Heart right ventricle (tissue), 16 donors: ENCODE results near the gene TMPRSS6. TPM values are rescaled to one million over a fixed set of nuclear protein-coding genes. Genes with fewer than 3 reads are reported as not detected.
A peak's percentile ranks its signal among the peaks of the same experiment; 100 is the strongest.

ENCODE experiments used
- ATAC-seq, 8 donors: fragments of 200-7000 bp; cut with Tn5 transposase; one replicate each; pipeline ENCODE4 v1.9.1; 2020; ENCODE audit warnings: mild to moderate bottlenecking in 8 of 8, moderate library complexity in 8 of 8, moderate number of reproducible peaks in 1 of 8
- DNase-seq, 2 donors: peaks; one replicate each; pipeline ENCODE4 v3.0.0-alpha.2; 2020
- H3K27ac ChIP-seq, 10 donors: fragments of 200-600 bp; sonication (generic) in 2 of 10; one replicate each; pipeline versions ENCODE4 v1.5.0 to v1.8.0; 2020 to 2022; ENCODE audit warnings: mild to moderate bottlenecking in 3 of 10
- H3K27me3 ChIP-seq, 7 donors: fragments of 200-600 bp; one replicate each; pipeline ENCODE4 v1.8.0; 2021 to 2022; ENCODE audit warnings: mild to moderate bottlenecking in 2 of 7
- H3K36me3 ChIP-seq, 9 donors: fragments of 200-600 bp; sonication (generic) in 1 of 9; one replicate each; pipeline versions ENCODE4 v1.5.0 to v1.8.0; 2020 to 2022; ENCODE audit warnings: mild to moderate bottlenecking in 2 of 9
- H3K4me1 ChIP-seq, 9 donors: fragments of 200-600 bp; sonication (generic) in 1 of 9; one replicate each; pipeline versions ENCODE4 v1.5.0 to v1.8.0; 2020 to 2022; ENCODE audit warnings: mild to moderate bottlenecking in 4 of 9
- H3K4me3 ChIP-seq, 10 donors: fragments of 200-600 bp; sonication (generic) in 2 of 10; one replicate each; pipeline versions ENCODE4 v1.5.0 to v1.8.0; 2020 to 2022; ENCODE audit warnings: mild to moderate bottlenecking in 7 of 10, moderate library complexity in 2 of 10
- H3K9me3 ChIP-seq, 11 donors: fragments of 200-600 bp in 10 of 11; sonication (generic) in 2 of 11; one replicate each; pipeline versions ENCODE4 v1.5.0 to v1.8.0; 2013 to 2022; ENCODE audit warnings: mild to moderate bottlenecking in 2 of 11, control low read depth in 1 of 11, moderate library complexity in 1 of 11
- CTCF ChIP-seq, 9 donors: fragments of 200-600 bp; sonication (generic) in 2 of 9; IDR thresholded peaks; one replicate each; pipeline versions ENCODE4 v1.5.0 to v1.8.0; 2021 to 2022; ENCODE audit warnings: antibody characterized with exemption in 9 of 9, mild to moderate bottlenecking in 5 of 9, moderate library complexity in 1 of 9
- WGBS, 2 donors: extraction: QIAGEN DNeasy Blood & Tissue Kit; methylation state at CpG; one replicate each; pipeline ENCODE4 v1.1.7; 2013; ENCODE audit warnings: inconsistent platforms in 1 of 2; 5-methylcytosine and 5-hydroxymethylcytosine counted together
- intact Hi-C, 10 donors: fragments of 100-400 bp; cut with DNase I; formaldehyde crosslinking; loops; one replicate each; pipeline versions ENCODE4 v1.11.1 to v1.14.2; 2022
- polyA plus RNA-seq, 2 donors: library from polyadenylated mRNA; stranded (reverse); fragments of 200-250 nt; gene quantifications; one replicate each; pipeline ENCODE4 v1.2.3, GENCODE V29; 2013
- total RNA-seq, 10 donors: library from RNA; stranded (reverse); fragmentation: NEBNext Ultra II Directional in 3 of 10; extraction: Animal tissue kit (Norgen Biotek cat#: 25700) in 3 of 10; gene quantifications; one replicate each; pipeline versions ENCODE4 v1.2.1 to v1.2.4, GENCODE V29; 2021 to 2023
- donor health status: Arrhythmogenic right ventricular cardiomyopathy.
- donor health status: ischemic (EF 13 %, LVEDD 7.1; RV severe dilation, severe dysfunction).
- donor health status: healthy with polysubstance abuse.
- donor health status: DM: no; HTN: yes; CAD: no.
- donor health status: DM: no; HTN: no; CAD: no.
- donor health status: ischemic (EF 25% LVEDD 6.9; RV normal size, moderate dysfunction).
- donor health status: ischemic (EF 25% LVEDD 5.7; RV mildly dilated, moderate dysfunction).
- donor health status: healthy.
- donor health status: DM: yes; HTN: yes; CAD: no.
- donor health status: Ischemic cardiomyopathy.
- donor health status: ischemic (EF 35%, LVEDD 5.7; RV mildly dilated, moderate dysfunction).
- donor health status: nonischemic (EF 11% LVEDD 7.7; RV severe dilation, severe dysfunction).
- donor health status: DM: yes; HTN: yes; CAD: no.
- donor health status: PGD.
- donor health status: ischemic (EF 29% LVEDD 5.4; RV normal size, mild dysfunction).
- donor health status: nonischemic (EF 23%, LVEDD 6.1; RV moderate dilation, normal function).

Gene TMPRSS6
- total and polyA plus RNA-seq, 12 donors: not detected

GRCh38 chr22:37080438-37080837 lies 29.1 kb downstream of the TMPRSS6 start:
- peak overlapping the region in 1 of 10 donors; percentile 83 for H3K27ac ChIP-seq
- H3K27me3 ChIP-seq: peaks cover 0 to 35% (median 17%) of the 10 kb centered on the region in 7 donors
- H3K4me3 ChIP-seq: no peak overlapping the region
- no peaks in the 10 kb centered on the region for H3K36me3 ChIP-seq
- no peaks in the 10 kb centered on the region for H3K9me3 ChIP-seq
- DNase-seq (no peak), ATAC-seq (no peak)
- WGBS, 2 donors: 94 to 95% methylated on average over 6 of the region's 6 CpGs
- H3K4me1 ChIP-seq: peaks cover 0 to 24% (median 0%) of the 10 kb centered on the region in 9 donors
- intact Hi-C loops: loop anchor here in 2 of 10 donors (5.0 kb wide), 1 partner anchor 122 kb away; no protein-coding TSS in a partner anchor
- TF ChIP-seq CTCF (IDR thresholded peaks at IDR 0.05): no peak

GRCh38 chr22:37079668-37080171 lies 29.8 kb downstream of the TMPRSS6 start:
- peak in 7 of 8 donors; percentile 14 to 58 (median 38) for ATAC-seq
- intact Hi-C loops: loop anchor here in 8 of 10 donors (2.0 to 5.0 kb wide), 5 partner anchors 83 to 183 kb away; no protein-coding TSS in a partner anchor
- no peaks in the 10 kb centered on the region for H3K36me3 ChIP-seq
- H3K4me3 ChIP-seq: no peak overlapping the region
- H3K27me3 ChIP-seq: peaks cover 0 to 42% (median 25%) of the 10 kb centered on the region in 7 donors
- WGBS, 2 donors: 66 to 67% methylated on average over 15 of the region's 15 CpGs
- H3K9me3 ChIP-seq: no peaks in the 10 kb centered on the region
- DNase-seq: peak in 1 of 2 donors; percentile 16
- H3K27ac ChIP-seq: peak overlapping the region in 1 of 10 donors; percentile 83
- peaks cover 0 to 24% (median 0%) of the 10 kb centered on the region in 9 donors for H3K4me1 ChIP-seq
- no peak for TF ChIP-seq CTCF (IDR thresholded peaks at IDR 0.05)

- 38 to 43% methylated on average over 5 of the region's 5 CpGs for WGBS, 2 donors
- H3K36me3 ChIP-seq: no peaks in the 10 kb centered on the region
- peak overlapping the region in 1 of 10 donors; percentile 83 for H3K27ac ChIP-seq
- peaks cover 0 to 43% (median 28%) of the 10 kb centered on the region in 7 donors for H3K27me3 ChIP-seq
- H3K9me3 ChIP-seq: no peaks in the 10 kb centered on the region
- DNase-seq: no peak
- H3K4me3 ChIP-seq: no peak overlapping the region
- TF ChIP-seq CTCF (IDR thresholded peaks at IDR 0.05): no peak
- intact Hi-C loops: loop anchor here in 7 of 10 donors (2.0 to 5.0 kb wide), 5 partner anchors 83 to 183 kb away; no protein-coding TSS in a partner anchor
- peak in 1 of 8 donors; percentile 20 for ATAC-seq
- H3K4me1 ChIP-seq: peaks cover 0 to 24% (median 0%) of the 10 kb centered on the region in 9 donors
Observed at GRCh38 chr22:37079158-37079557, 30.4 kb downstream of the TMPRSS6 start.

- intact Hi-C loops: loop anchor here in 9 of 10 donors (1.0 to 5.0 kb wide), 6 partner anchors 84 to 184 kb away; no protein-coding TSS in a partner anchor
- Histone ChIP-seq H3K27me3 (peaks cover 0 to 52% (median 28%) of the 10 kb centered on the region in 7 donors), H3K4me3 (no peak overlapping the region), H3K27ac (peak overlapping the region in 1 of 10 donors; percentile 44), H3K4me1 (peaks cover 0 to 24% (median 0%) of the 10 kb centered on the region in 9 donors), H3K9me3 (no peaks in the 10 kb centered on the region), H3K36me3 (no peaks in the 10 kb centered on the region)
- peak in 1 of 2 donors; percentile 70 for DNase-seq
- ATAC-seq: peak in 3 of 8 donors; percentile 42 to 57 (median 49)
- 27 to 28% methylated on average over 15 of the region's 15 CpGs for WGBS, 2 donors
- TF ChIP-seq CTCF (IDR thresholded peaks at IDR 0.05): peak; percentile 72 to 99 (median 92)
Observed at GRCh38 chr22:37077802-37078448, 31.6 kb downstream of the TMPRSS6 start.
